Mesothelial cell of epicardium (in vitro differentiated cells): ENCODE results near the gene COL5A1. TPM values are rescaled to one million over a fixed set of nuclear protein-coding genes. Genes with fewer than 3 reads are reported as not detected.

Experiments used
- DNase-seq, 2 experiments: peaks; one replicate each; pipeline ENCODE4 v3.0.0; 2021; ENCODE audit warnings: low spot score in 2 of 2; ENCODE audit not compliant: unreplicated experiment in 2 of 2
- H3K27ac Mint-ChIP-seq: 2 replicates; pipeline ENCODE4 v1.8.0; 2021; ENCODE audit warnings: mixed read lengths
- H3K27me3 Mint-ChIP-seq: 2 replicates; pipeline ENCODE4 v1.8.0; 2021; ENCODE audit warnings: low read depth, mixed read lengths
- H3K36me3 Mint-ChIP-seq: 2 replicates; pipeline ENCODE4 v1.8.0; 2021; ENCODE audit warnings: mixed read lengths
- H3K4me1 Mint-ChIP-seq: 2 replicates; pipeline ENCODE4 v1.8.0; 2021; ENCODE audit warnings: mixed read lengths
- H3K4me3 Mint-ChIP-seq: 2 replicates; pipeline ENCODE4 v1.8.0; 2021; ENCODE audit warnings: mild to moderate bottlenecking, moderate library complexity, mixed read lengths
- H3K9me3 Mint-ChIP-seq: 2 replicates; pipeline ENCODE4 v1.8.0; 2021; ENCODE audit warnings: mixed read lengths
- total RNA-seq: library from RNA; stranded (reverse); gene quantifications from 3 replicates; pipeline ENCODE4 v1.2.1, GENCODE V29; 2021
- TF ChIP-seq, protein P1 (sequence below): fragments of 200-600 bp; sonication (generic); IDR thresholded peaks from one replicate; pipeline ENCODE4 v1.5.0; 2021; ENCODE audit warnings: antibody characterized with exemption; ENCODE audit not compliant: unreplicated experiment

Gene COL5A1
- total RNA-seq, 1 donor from 2014 or later = 605 TPM

DNA sequence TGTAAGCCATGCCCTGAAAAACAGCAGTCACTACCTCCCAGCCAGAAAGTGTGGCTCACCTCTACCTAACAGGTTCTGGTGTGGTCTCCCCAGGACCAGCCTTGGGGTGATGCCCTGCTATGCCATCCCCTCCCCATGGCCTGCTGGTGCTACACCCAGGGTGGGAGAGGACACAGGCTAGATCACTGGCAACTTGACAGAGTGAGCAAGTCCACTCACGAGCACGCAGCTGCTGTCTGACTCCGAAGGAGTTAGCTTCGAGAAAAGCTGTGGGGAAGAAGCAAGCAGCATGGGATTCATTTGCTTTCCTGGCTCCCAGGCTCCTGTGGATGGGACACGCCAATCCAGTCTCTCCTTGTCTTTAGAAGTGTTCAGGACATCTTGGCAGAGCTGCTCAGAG lies 102.2 kb downstream of the COL5A1 start:
- Mint-ChIP-seq H3K9me3 (no peaks in the 10 kb centered on the region), H3K4me1 (no peaks in the 10 kb centered on the region), H3K27me3 (no peaks in the 10 kb centered on the region), H3K36me3 (peaks cover 42% of the 10 kb centered on the region), H3K27ac (no peak overlapping the region), H3K4me3 (no peak overlapping the region)
- TF ChIP-seq, protein P1, sequence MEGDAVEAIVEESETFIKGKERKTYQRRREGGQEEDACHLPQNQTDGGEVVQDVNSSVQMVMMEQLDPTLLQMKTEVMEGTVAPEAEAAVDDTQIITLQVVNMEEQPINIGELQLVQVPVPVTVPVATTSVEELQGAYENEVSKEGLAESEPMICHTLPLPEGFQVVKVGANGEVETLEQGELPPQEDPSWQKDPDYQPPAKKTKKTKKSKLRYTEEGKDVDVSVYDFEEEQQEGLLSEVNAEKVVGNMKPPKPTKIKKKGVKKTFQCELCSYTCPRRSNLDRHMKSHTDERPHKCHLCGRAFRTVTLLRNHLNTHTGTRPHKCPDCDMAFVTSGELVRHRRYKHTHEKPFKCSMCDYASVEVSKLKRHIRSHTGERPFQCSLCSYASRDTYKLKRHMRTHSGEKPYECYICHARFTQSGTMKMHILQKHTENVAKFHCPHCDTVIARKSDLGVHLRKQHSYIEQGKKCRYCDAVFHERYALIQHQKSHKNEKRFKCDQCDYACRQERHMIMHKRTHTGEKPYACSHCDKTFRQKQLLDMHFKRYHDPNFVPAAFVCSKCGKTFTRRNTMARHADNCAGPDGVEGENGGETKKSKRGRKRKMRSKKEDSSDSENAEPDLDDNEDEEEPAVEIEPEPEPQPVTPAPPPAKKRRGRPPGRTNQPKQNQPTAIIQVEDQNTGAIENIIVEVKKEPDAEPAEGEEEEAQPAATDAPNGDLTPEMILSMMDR = no peak
- DNase-seq = no peak

DNA sequence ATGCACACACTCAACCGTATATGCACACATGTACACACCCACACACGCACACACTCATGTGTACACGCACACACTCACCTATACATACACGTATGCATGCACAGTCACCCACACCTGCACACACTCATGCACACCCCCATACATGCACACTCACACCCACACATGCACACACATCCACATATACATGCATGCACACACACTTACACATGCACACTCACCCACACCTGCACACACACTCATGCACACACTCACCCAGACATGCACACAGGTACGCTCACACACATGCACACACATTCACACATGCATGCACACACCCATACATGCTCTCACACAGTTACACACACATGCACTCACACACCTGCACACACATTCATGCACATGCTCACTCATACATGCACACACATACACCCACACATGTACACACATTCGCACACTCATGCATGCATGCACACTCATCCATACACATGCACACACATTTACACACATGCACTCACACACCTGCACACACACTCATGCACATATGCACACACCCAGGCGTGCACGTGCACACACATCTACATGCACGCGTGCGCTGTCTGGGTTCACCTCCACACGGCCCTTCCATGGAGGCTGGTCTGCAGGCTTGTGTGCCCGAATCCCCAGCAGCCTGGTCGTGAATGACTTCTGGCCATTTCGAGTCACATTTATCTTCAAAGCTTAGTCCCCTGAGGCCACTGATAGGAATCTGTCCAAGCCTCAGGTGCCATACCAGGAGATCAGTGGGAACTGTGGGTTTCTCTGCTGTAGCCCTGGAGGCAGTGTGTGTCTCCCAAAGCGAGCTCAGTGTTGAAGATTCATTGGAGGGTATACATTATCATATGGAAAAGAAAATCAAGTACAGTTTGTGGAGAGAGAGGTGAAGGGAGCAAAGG lies 103.0 kb downstream of the COL5A1 start:
- peaks cover 37% of the 10 kb centered on the region for H3K36me3 Mint-ChIP-seq
- H3K4me3 Mint-ChIP-seq = no peak overlapping the region
- no peaks in the 10 kb centered on the region for H3K27me3 Mint-ChIP-seq
- no peak for DNase-seq
- H3K27ac Mint-ChIP-seq = no peak overlapping the region
- no peaks in the 10 kb centered on the region for H3K4me1 Mint-ChIP-seq
- no peaks in the 10 kb centered on the region for H3K9me3 Mint-ChIP-seq
- TF ChIP-seq, protein P1 = no peak

DNA sequence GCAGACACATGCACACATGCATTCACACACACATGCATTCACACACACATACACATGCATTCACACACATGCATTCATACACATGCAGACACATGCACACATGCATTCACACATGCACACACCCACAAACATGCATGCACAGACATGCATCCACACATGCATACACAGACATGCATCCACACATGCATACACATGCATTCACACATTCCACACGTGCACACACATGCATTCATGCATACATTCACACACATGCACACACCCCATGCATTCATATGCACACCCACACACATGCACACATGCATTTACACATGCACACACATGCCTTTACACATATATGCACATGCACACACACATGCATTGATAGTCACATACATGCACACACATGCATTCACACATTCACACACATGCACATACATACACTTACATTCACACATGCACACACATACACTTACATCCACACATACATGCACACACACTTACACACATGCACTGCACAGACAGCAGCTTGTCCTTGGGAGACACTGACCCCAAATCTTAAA lies 106.4 kb downstream of the COL5A1 start:
- H3K36me3 Mint-ChIP-seq = peaks cover 32% of the 10 kb centered on the region
- TF ChIP-seq, protein P1 = no peak
- H3K9me3 Mint-ChIP-seq = no peaks in the 10 kb centered on the region
- DNase-seq = no peak
- no peaks in the 10 kb centered on the region for H3K27me3 Mint-ChIP-seq
- H3K27ac Mint-ChIP-seq = no peak overlapping the region
- H3K4me3 Mint-ChIP-seq = no peak overlapping the region
- no peaks in the 10 kb centered on the region for H3K4me1 Mint-ChIP-seq

DNA sequence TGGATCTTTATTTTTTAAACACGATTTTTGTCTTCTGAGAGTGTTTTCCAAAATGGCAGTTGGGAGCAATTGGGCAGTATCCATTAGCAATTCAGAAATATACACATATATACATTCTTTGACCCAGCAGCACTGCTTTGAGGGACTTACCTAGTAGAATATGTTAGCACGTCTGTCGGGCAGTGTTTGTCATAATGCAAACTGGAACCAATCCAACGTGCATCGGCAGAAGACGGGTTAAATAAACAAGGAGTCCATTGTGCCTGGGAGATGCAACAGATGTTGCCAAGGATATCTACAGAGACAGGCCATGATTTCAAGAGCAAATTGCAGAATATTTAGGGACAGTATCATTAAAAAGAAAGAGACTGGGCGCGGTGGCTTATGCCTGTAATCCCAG lies 107.0 kb downstream of the COL5A1 start:
- no peaks in the 10 kb centered on the region for H3K27me3 Mint-ChIP-seq
- TF ChIP-seq, protein P1 = no peak
- H3K36me3 Mint-ChIP-seq = peaks cover 32% of the 10 kb centered on the region
- H3K9me3 Mint-ChIP-seq = no peaks in the 10 kb centered on the region
- H3K27ac Mint-ChIP-seq = no peak overlapping the region
- no peaks in the 10 kb centered on the region for H3K4me1 Mint-ChIP-seq
- no peak for DNase-seq
- no peak overlapping the region for H3K4me3 Mint-ChIP-seq

DNA sequence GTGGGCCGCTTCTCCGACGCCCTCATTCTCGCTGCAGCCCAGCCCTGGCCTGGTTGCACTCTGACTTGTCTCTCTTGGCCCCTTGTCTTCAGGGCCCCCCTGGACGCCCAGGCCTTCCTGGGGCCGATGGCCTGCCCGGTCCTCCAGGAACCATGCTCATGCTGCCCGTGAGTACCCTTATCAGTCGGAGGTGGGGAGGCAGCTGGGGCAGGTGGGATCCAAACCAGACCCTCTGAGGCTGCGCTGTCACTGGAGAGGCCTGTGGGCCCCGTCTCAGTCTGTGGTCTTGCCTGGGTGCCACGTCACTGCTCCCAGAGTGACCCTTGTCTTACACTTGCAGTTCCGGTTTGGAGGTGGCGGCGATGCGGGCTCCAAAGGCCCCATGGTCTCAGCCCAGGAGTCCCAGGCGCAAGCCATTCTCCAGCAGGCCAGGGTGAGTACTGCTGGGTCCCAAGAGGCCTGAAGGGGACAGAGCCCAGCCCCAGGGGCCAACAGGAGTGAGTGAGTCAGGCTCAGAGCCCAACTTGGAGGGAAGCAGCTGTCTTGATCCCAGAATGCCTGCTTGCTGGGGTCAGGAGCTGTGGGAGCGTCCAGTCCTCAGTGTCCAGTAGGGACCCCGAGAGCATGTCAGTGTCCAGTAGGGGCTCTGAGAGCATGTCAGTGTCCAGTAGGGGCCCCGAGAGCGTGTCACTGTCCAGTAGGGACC lies 109.0 kb downstream of the COL5A1 start:
- Mint-ChIP-seq H3K4me3 (no peak overlapping the region), H3K4me1 (no peaks in the 10 kb centered on the region), H3K36me3 (peaks cover 34% of the 10 kb centered on the region), H3K9me3 (no peaks in the 10 kb centered on the region), H3K27me3 (no peaks in the 10 kb centered on the region), H3K27ac (no peak overlapping the region)
- DNase-seq = no peak
- TF ChIP-seq, protein P1 = no peak
